Femur (tissue), 1 donor: ENCODE results near the gene PCNP.
"Not testable (repeated sequence)": the region's sequence is repeated elsewhere in the genome, so short reads cannot be mapped to it uniquely, and the experiment has no call there.

Experiments used
- DNase-seq: peaks from one replicate; pipeline ENCODE4 v3.0.0-alpha.2; 2017

Gene PCNP

DNA sequence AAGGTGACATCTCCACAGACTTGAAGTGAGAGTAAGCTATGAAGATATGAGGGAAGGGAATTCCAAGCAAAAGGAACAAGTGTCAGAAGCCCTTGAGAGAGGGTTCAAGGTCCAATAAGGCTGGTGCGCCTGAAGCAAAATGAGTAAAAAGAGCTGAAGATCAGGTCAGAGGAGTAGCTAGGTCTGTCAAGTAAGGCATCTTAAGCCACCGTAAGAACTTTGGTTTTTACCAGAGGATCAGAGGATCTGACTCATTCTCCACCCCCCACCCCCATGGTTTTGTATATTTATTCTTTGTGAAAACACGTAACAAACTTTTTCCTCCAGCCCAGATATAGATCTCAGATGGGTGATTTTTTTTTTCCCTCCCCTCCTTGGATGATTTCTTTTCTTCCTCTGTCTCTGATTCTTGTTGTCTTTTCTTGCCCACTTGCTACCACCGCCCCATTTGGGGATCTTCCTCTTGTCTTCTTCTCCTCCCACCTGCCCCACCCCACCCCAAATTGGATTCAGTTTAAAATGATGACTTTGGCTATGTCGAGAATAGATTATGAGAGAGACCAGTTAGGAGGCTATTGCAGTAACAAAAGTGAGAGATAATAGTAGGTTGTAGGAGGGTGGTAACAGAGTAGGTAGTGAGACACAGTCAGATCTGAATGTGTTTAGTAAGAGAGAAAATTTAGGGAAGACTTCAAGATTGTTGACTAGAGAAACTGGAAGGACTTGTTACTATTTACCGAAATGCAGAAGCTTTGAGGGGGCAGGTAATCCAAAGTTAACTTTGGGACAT lies 6.3 kb upstream of the PCNP start:
- DNase-seq, result no peak

DNA sequence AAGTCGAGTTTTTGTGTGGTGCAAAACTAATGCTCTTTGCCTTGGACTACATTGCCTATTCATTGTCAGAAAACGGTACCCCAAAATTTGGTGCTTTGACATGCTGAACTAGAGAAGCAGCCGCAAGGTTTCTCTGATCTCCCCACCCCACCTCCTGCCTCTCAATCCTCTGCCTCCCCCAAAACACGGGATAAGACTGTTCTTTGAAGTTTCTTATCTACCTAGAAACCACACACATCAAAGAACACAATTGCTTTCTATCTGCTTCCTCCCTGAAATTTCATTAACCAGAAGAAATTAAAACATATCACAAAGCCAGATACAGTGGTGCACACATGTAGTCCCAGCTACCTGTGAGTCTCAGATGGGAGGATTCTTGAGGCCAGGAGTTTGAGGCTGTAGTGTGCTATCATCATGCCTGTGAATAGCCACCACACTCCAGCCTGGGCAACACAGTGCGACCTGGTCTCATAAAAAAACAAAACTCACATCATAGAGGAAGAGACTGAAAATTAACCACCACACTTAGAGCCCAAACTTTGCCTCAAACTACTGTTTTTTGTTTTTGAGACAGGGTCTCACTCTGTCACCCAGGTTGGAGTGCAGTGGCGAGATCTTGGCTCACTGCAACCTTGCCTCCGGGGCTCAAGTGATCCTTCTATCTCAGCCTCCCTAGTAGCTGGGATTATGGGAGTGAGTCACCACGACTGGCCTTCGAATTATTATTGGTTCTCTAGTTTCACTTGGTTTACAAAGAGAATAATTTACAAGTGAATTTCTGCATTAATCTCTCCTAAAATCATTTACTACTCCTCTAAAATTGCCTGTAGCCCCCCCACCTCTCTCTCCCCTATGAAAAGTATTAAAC lies 2.7 kb upstream of the PCNP start:
- DNase-seq, result no peak

DNA sequence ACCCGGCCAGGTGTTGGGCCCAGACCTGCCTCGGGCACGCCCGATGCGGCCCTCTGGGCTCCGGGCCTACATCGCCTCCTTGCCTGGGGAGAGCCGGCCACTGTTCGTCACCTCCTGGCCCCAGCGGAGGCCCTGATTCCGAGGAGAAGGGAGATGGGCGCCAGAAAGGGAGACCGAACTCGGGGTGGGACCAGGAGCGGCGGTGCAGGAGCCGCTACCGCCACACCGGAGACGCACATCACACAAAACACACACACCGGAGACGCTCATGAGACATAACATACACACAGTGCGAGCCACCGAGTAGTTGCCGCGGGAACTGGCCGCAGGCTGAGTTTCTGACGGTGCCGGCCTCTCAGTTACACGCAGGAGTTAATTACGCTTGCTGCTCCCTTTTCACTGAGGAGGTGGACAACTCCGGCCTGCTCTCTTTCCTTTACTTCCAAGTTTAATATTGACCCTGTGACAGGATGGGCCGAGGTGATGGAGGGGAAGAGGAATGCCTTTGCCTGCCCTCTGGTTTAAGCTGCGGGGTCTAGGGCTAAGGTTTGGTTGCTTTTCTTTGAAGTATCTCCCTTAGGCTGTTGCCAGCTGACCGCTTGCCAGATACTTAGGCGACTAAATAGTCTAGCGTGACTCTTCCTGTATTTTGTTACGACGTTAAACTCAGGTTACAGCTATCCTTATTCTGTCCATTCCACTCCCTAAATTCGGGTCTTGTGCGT lies 570 bp downstream of the PCNP start:
- DNase-seq, result peak; percentile 79

GRCh38 chr3:101577286-101577685 lies 3.3 kb downstream of the PCNP start:
- no peak for DNase-seq

- no peak for DNase-seq
Measured at GRCh38 chr3:101588616-101589015, 14.6 kb downstream of the PCNP start.

- DNase-seq, result no peak
Measured at GRCh38 chr3:101591071-101591470, 17.1 kb downstream of the PCNP start.

- DNase-seq, result no peak
Measured at GRCh38 chr3:101602731-101603130, 28.8 kb downstream of the PCNP start.

GRCh38 chr3:101603184-101603583 lies 29.2 kb downstream of the PCNP start:
- DNase-seq, result no peak

DNA sequence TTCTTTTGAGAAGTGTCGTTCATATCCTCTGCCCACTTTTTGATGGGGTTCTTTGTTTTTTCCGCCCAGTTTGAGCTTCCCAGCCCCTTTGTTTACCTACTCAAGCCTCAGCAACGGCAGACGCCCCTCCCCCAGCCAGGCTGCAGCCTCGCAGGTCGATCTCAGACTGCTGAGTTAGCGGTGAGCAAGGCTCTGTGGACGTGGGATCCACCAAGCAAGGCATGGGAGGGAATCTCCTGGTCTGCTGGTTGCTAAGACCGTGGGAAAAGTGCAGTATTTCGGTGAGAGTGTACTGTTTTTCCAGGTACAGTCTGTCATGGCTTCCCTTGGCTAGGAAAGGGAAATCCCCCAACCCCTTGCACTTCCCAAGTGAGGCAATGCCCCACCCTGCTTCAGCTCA lies 31.4 kb downstream of the PCNP start:
- not testable (repeated sequence) for DNase-seq

- no peak for DNase-seq
Measured at GRCh38 chr3:101611023-101611422, 37.0 kb downstream of the PCNP start.

DNA sequence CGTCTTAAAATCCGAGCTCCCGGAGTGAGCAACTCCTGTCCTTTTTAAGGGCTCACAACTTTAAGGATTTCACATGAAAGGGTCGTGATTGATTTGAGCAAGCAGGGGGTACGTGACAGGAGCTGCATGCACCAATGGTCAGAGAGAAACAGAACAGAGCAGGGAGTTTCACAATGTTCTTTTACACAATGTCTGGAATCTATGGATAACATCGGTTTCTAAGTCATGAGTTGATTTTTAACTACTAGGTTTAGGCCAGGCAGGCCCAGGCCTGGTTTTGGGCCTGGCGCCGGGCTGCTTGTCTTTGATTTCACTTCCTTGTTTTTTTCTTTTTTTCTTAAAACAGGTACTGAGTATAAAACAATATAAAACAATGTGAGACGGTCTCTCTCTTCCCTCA lies 39.0 kb downstream of the PCNP start:
- not testable (repeated sequence) for DNase-seq

GRCh38 chr3:101615525-101615924 lies 41.5 kb downstream of the PCNP start:
- DNase-seq, result no peak

GRCh38 chr3:101617478-101617877 lies 43.5 kb downstream of the PCNP start:
- no peak for DNase-seq

- no peak for DNase-seq
Measured at GRCh38 chr3:101618726-101619125, 44.7 kb downstream of the PCNP start.

DNA sequence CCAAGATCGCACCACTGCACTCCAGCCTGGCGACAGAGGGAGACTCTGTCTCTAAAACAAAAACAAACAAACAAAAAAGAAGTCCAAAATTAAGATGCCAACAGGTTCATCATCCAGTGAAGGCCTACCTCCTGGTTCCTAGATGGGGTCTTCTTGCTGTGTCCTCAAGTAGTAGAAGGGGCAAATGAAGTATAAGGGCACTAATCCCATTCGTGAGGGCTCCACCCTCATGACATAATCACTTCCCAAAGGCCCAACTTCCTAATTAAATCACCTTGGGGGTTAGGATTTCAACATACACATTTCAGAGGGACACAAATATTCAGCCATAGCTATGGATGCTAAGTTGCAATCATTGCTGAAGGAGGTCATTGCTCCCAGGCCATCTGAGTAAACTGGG lies 45.8 kb downstream of the PCNP start:
- no peak for DNase-seq

DNA sequence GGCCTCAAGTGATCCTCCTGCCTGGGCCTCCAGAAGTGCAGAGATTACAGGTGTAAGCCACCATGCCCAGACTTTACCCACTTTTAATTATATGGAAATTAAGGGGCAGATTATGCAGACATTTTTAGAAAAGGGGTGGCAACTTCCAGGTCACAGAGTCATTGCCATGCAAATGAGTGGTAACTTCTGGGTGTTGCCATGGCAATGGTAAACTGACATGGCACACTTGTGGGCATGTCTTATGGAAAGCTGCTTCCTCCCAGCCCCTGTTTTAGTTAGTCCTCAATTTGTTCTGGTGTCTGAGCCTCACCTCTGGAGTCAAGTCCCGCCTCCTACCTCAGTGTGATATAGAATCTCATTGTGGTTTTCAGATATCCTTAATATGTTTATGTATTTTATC lies 49.7 kb downstream of the PCNP start:
- DNase-seq, result no peak

GRCh38 chr3:101624857-101625256 lies 50.9 kb downstream of the PCNP start:
- no peak for DNase-seq

GRCh38 chr3:101625879-101626278 lies 51.9 kb downstream of the PCNP start:
- DNase-seq, result no peak

- no peak for DNase-seq
Measured at GRCh38 chr3:101629219-101629618, 55.2 kb downstream of the PCNP start.

DNA sequence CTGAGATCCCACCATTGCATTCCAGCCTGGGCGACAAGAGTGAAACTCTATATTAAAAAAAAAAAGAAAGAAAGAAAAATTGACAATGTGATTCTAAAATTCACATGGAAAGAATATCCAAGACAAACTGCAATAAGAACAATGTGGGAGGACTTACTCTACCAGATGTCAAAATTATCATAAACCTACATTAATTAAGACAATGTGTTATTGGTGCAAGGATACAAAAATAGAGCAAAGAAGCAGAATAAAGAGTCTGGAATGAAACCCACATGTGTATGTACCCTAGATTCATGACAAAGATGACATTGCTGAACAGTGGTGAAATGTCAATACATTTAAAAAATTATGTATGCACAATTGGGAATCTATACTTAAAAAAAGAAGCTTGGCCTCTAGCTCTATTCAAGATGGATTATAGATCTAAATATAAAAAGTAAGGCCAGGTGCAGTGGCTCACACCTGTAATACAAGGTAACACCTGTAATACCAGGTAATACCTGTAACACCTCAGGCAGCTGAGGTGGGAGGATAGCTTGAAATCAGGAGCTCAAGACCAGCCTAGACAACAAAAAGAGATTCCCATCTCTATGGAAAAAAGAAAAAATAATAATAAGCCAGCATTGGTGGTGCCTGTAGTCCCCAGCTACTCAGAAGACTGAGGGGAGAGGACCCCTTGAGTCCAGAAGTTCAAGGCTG lies 57.3 kb downstream of the PCNP start:
- no peak for DNase-seq

GRCh38 chr3:101631959-101632358 lies 58.0 kb downstream of the PCNP start:
- DNase-seq, result not testable (repeated sequence)

DNA sequence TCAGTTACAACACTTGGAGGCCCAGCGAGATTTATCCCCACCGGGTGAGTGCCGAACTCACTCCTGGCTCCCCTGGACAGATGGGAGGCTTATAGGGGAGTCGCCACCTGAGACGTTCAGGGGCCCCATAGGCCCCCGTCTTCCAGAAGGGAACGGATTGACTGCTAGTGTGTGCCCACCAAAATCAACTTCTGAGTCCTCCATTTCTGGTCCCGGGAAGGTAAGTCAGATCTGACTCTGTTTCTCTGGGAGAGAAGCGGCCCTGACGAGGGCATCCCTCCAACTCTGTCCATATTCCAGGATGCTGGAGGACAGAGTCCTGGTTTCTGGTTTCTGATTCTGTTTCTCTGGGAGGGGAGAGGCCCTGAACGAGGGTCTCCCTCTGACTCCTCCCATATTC lies 58.6 kb downstream of the PCNP start:
- DNase-seq, result no peak

DNA sequence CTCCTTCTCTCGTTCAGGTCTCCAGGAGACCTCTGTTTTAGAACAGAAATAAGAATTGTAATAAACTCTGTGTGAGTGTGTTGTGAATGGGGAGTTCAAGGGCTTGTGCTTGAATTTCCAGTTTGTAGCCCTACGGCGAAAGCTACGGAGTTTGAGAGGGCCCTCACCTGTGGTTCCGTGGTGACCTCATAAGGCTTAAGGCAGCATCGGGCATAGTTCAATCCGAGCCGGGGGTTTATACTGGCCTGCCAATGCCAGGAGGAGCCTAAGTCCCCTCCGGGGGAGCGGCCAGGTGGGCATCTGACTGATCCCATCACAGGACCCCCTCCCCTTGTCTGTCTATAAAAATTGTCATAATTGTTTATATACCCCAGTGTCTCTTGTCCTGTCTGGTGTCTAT lies 59.2 kb downstream of the PCNP start:
- DNase-seq, result no peak
